ENCODE data around the gene SLC25A25.

DNA sequence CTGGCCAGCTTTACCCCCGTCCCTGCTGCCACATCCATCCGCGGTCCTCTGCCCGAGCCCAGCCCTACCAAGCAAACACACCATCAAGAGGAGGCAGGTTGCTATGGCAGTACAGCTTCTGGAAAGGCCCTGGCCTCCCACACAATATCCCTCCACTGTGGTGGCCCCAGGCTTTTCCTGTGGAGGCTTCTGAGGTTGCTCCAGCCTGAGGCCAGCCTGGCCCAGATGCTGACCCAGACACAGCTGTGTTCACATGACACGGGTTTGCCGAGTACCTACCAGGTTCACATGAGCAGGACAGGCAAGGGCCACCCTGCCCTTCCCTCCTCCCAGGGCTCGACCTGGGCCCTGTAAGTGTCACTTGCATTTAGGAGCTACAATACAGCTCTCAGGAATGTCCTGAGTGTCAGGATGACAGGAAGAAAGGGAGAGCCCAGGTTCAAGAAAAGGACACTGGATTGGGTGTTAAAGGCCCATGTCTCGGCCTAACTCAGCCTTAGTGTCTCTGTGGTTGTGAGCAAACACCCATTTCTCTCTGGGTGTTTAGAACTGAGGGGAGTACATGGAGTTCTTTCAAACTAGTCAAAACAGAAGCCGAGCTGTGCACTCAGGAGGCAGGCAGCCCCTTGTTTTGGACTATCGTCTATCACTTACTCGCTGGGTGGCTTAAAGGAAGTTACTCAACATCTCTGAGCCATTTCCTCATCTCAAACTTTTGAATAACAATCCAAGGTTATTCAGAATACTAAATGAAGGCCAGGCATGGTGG, 41.1 kb upstream of the SLC25A25 start:
- TF ChIP-seq POLR2A (IDR thresholded peaks at IDR 0.05) (no peak), POLR2AphosphoS5 (IDR thresholded peaks at IDR 0.05) (no peak)
- TF ChIP-seq, protein P1, sequence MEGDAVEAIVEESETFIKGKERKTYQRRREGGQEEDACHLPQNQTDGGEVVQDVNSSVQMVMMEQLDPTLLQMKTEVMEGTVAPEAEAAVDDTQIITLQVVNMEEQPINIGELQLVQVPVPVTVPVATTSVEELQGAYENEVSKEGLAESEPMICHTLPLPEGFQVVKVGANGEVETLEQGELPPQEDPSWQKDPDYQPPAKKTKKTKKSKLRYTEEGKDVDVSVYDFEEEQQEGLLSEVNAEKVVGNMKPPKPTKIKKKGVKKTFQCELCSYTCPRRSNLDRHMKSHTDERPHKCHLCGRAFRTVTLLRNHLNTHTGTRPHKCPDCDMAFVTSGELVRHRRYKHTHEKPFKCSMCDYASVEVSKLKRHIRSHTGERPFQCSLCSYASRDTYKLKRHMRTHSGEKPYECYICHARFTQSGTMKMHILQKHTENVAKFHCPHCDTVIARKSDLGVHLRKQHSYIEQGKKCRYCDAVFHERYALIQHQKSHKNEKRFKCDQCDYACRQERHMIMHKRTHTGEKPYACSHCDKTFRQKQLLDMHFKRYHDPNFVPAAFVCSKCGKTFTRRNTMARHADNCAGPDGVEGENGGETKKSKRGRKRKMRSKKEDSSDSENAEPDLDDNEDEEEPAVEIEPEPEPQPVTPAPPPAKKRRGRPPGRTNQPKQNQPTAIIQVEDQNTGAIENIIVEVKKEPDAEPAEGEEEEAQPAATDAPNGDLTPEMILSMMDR (IDR thresholded peaks at IDR 0.05) = no peak

Data from prostate gland (tissue), 2 donors.